SK-N-SH (cell line): ENCODE data around the gene UPP2. TPM values are rescaled to one million over a fixed set of nuclear protein-coding genes. Genes with fewer than 3 reads are reported as not detected.

ENCODE experiments used
- CTCF ChIA-PET: fragments of 300-600, 350-600 bp; formaldehyde crosslinking; extraction: SDS; loops from one replicate; lab custom pipeline; 2021; lab: Yijun Ruan, JAX
- POLR2A ChIA-PET: fragments of 350-600 bp; sonication (Branson Sonifier 250); formaldehyde crosslinking; extraction: SDS; loops from one replicate; lab custom pipeline; 2020; ENCODE audit warnings: antibody characterized with exemption, inconsistent platforms; lab: Yijun Ruan, JAX
- DNase-seq: peaks from one replicate; pipeline ENCODE4 v3.0.0; 2012
- H2AFZ ChIP-seq: fragments of 200-600 bp; sonication (generic); 2 replicates; pipeline ENCODE4 v1.8.1; 2016; ENCODE audit warnings: antibody characterized with exemption, mild to moderate bottlenecking, low read depth
- H3F3A ChIP-seq: fragments of 200-600 bp; sonication (generic); replicated peaks from 2 replicates; pipeline ENCODE3; 2016; ENCODE audit warnings: antibody characterized with exemption, mild to moderate bottlenecking; ENCODE audit not compliant: insufficient read depth
- H3K27ac ChIP-seq, 2 experiments: fragments of 200-500 bp in 1 of 2; fragments of 200-600 bp in 1 of 2; sonication (Bioruptor generic) in 1 of 2; sonication (generic), shearing (Covaris generic) in 1 of 2; 2 replicates each; pipeline versions ENCODE4 v1.5.1 to v1.6.1; 2014 to 2016; ENCODE audit warnings: low read depth in 2 of 2, inconsistent platforms in 1 of 2, low read length in 1 of 2, mild to moderate bottlenecking in 1 of 2, mixed read lengths in 1 of 2
- H3K27me3 ChIP-seq: fragments of 200-600 bp; sonication (generic), shearing (Covaris generic); 2 replicates; pipeline ENCODE4 v1.6.1; 2016; ENCODE audit warnings: mixed run types; ENCODE audit not compliant: insufficient read depth
- H3K36me3 ChIP-seq, 2 experiments: fragments of 200-500 bp in 1 of 2; fragments of 200-600 bp in 1 of 2; sonication (Bioruptor generic) in 1 of 2; sonication (generic) in 1 of 2; replicated peaks in 1 of 2; 2 replicates each; pipeline versions ENCODE3 to v1.5.1; 2014 to 2016; ENCODE audit warnings: low read length in 1 of 2, mild to moderate bottlenecking in 1 of 2; ENCODE audit not compliant: insufficient read depth in 2 of 2, control insufficient read depth in 1 of 2
- H3K4me1 ChIP-seq, 2 experiments: fragments of 200-500 bp in 1 of 2; fragments of 200-600 bp in 1 of 2; sonication (Bioruptor generic) in 1 of 2; sonication (generic), shearing (Covaris generic) in 1 of 2; 2 replicates each; pipeline versions ENCODE4 v1.5.1 to v1.6.1; 2014 to 2016; ENCODE audit warnings: low read depth in 1 of 2, low read length in 1 of 2, mixed run types in 1 of 2; ENCODE audit not compliant: insufficient read depth in 2 of 2, control insufficient read depth in 1 of 2
- H3K4me2 ChIP-seq: fragments of 200-600 bp; sonication (generic), shearing (Covaris generic); 2 replicates; pipeline ENCODE4 v1.6.1; 2017; ENCODE audit warnings: mixed run types
- H3K4me3 ChIP-seq, 2 experiments: fragments of 200-500 bp in 1 of 2; fragments of 200-600 bp in 1 of 2; sonication (Bioruptor generic) in 1 of 2; sonication (generic), shearing (Covaris generic) in 1 of 2; 2 replicates each; pipeline versions ENCODE4 v1.5.1 to v1.8.1; 2014 to 2016; ENCODE audit warnings: low read depth in 2 of 2, inconsistent platforms in 1 of 2, low read length in 1 of 2, mild to moderate bottlenecking in 1 of 2, mixed read lengths in 1 of 2, moderate library complexity in 1 of 2
- H3K79me2 ChIP-seq: fragments of 200-600 bp; sonication (generic); 2 replicates; pipeline ENCODE4 v1.8.1; 2017; ENCODE audit warnings: mild to moderate bottlenecking; ENCODE audit not compliant: insufficient read depth
- H3K9ac ChIP-seq: fragments of 200-600 bp; sonication (generic); 2 replicates; pipeline ENCODE4 v1.6.1; 2017; ENCODE audit warnings: mixed run types
- H3K9me2 ChIP-seq: fragments of 200-600 bp; sonication (generic); 2 replicates; pipeline ENCODE4 v1.6.1; 2017; ENCODE audit warnings: mixed run types
- H3K9me3 ChIP-seq: fragments of 200-600 bp; sonication (generic); 2 replicates; pipeline ENCODE4 v1.6.1; 2017; ENCODE audit warnings: mixed run types, mild to moderate bottlenecking, moderate library complexity
- H4K20me1 ChIP-seq: fragments of 200-600 bp; sonication (generic); 2 replicates; pipeline ENCODE4 v1.6.1; 2017; ENCODE audit warnings: mild to moderate bottlenecking, mixed run types; ENCODE audit not compliant: insufficient read depth
- EP300 ChIP-seq, 2 experiments: IDR thresholded peaks; 2 replicates each; pipeline versions ENCODE4 v1.4.0 to v1.6.1; 2012; ENCODE audit warnings: borderline replicate concordance in 1 of 2, low read depth in 1 of 2, low read length in 1 of 2
- EZH2phosphoT487 ChIP-seq: fragments of 200-600 bp; sonication (generic); IDR thresholded peaks from 2 replicates; pipeline ENCODE4 v1.6.1; 2017; ENCODE audit warnings: low read depth, mixed run types, mild to moderate bottlenecking, antibody characterized with exemption, moderate library complexity, borderline replicate concordance
- FOSL2 ChIP-seq: IDR thresholded peaks from 2 replicates; pipeline ENCODE4 v1.4.0; 2012; ENCODE audit warnings: low read depth, mild to moderate bottlenecking, moderate library complexity, borderline replicate concordance
- FOXJ3 ChIP-seq: sonication (generic); formaldehyde crosslinking; IDR thresholded peaks from 2 replicates; pipeline ENCODE4 v1.5.1; 2020; ENCODE audit warnings: mild to moderate bottlenecking, missing genetic modification reagents
- JUND ChIP-seq: IDR thresholded peaks from 2 replicates; pipeline ENCODE4 v1.4.0; 2012
- MXI1 ChIP-seq: IDR thresholded peaks from 2 replicates; pipeline ENCODE4 v1.6.1; 2012; ENCODE audit warnings: mild to moderate bottlenecking, low read depth, low read length, improper control_type of control experiment
- NFIC ChIP-seq: IDR thresholded peaks from 2 replicates; pipeline ENCODE4 v1.4.0; 2012; ENCODE audit warnings: borderline replicate concordance
- NRF1 ChIP-seq: IDR thresholded peaks from 2 replicates; pipeline ENCODE4 v1.6.1; 2012; ENCODE audit warnings: low read depth, mild to moderate bottlenecking, low read length
- POLR2AphosphoS5 ChIP-seq: IDR thresholded peaks from 2 replicates; pipeline ENCODE4 v1.6.1; 2012; ENCODE audit warnings: low read depth, low read length
- RAD21 ChIP-seq: IDR thresholded peaks from 2 replicates; pipeline ENCODE4 v1.6.1; 2012; ENCODE audit warnings: mild to moderate bottlenecking, low read length
- RCOR1 ChIP-seq: fragments of 150-350 bp; IDR thresholded peaks from 2 replicates; pipeline ENCODE4 v1.6.1; 2017; ENCODE audit warnings: antibody characterized with exemption, low read length
- RXRA ChIP-seq: IDR thresholded peaks from 2 replicates; pipeline ENCODE4 v1.4.0; 2012; ENCODE audit warnings: low read depth, mild to moderate bottlenecking, borderline replicate concordance
- SMC3 ChIP-seq: IDR thresholded peaks from 2 replicates; pipeline ENCODE4 v1.6.1; 2012; ENCODE audit warnings: low read depth, low read length, improper control_type of control experiment
- TAF1 ChIP-seq: IDR thresholded peaks from 2 replicates; pipeline ENCODE4 v1.6.1; 2012; ENCODE audit warnings: low read depth, mild to moderate bottlenecking, low read length, moderate library complexity, borderline replicate concordance
- YY1 ChIP-seq: IDR thresholded peaks from 2 replicates; pipeline ENCODE4 v1.4.0; 2012; ENCODE audit warnings: low read depth, mild to moderate bottlenecking
- WGBS: methylation state at CpG from one replicate; pipeline ENCODE4 v1.1.6; 2017; ENCODE audit warnings: low lambda C conversion rate; 5-methylcytosine and 5-hydroxymethylcytosine counted together
- polyA plus RNA-seq, 3 experiments: library from polyadenylated mRNA; depleted of rRNA; stranded (reverse); fragments of >200 nt; gene quantifications; 2 replicates each; pipeline ENCODE4 v1.2.3, GENCODE V29; 2012
- TF ChIP-seq, protein P1 (sequence below): fragments of 150-350 bp; IDR thresholded peaks from 2 replicates; pipeline ENCODE4 v1.6.1; 2016; ENCODE audit warnings: mild to moderate bottlenecking, low read depth, low read length
- TF ChIP-seq, protein P2 (sequence below): IDR thresholded peaks from 2 replicates; pipeline ENCODE4 v1.4.0; 2012; ENCODE audit warnings: low read depth
- TF ChIP-seq, protein P3 (sequence below): IDR thresholded peaks from 2 replicates; pipeline ENCODE4 v1.6.1; 2012; ENCODE audit warnings: mild to moderate bottlenecking, low read depth, low read length, moderate library complexity
- TF ChIP-seq, protein P4 (sequence below): fragments of 150-350 bp; IDR thresholded peaks from 2 replicates; pipeline ENCODE4 v1.6.1; 2017; ENCODE audit warnings: antibody characterized with exemption, low read length, low read depth, borderline replicate concordance

UPP2 gene
- polyA plus RNA-seq, 1 of the 3 experiments (the other 2 are of a cell fraction), result not detected

DNA sequence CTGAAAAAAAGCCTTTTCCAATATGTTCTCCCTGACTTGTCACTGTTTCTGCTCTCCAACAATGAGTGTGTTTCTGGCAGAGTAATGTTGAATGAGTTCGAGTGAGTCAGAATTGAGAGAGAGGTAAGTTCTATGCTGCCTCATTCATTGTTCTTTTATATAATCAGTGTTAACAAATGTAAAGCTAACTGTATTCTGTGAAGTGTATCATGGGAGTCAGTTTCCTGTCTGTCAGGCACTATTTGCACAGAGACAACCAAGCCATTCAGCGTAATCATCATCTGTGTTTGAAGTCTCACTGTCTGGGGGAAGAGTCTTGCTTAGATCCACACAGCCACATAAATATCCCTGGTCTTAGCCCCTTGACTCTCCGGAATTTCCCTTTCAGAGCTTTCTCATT lies 22.0 kb upstream of the UPP2 start (continued):
- TF ChIP-seq SMC3, result no peak
- TF ChIP-seq, all 33 proteins: peak for 0

DNA sequence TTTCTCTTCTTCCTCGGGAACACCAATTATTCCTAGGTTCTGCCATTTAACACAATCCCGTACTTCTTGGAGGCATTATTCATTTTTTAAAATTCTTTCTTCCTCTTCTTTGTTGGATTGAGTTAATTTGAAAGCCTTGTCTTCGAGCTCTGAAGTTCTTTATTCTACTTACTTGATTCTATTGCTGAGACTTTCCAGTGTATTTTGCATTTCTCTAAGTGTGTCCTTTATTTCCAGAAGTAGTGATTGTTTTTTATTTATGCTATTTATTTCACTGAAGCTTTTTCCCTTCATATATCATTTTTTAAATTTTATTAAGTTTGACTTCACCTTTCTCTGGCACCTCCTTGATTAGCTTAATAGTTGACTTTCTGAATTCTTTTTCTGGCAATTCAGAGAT lies 13.6 kb upstream of the UPP2 start:
- Histone ChIP-seq H2AFZ (no peak overlapping the region), H4K20me1 (no peaks in the 10 kb centered on the region), H3K9me3 (no peaks in the 10 kb centered on the region), H3K9ac (no peak overlapping the region), H3K4me3 (no peak overlapping the region), H3K9me2 (no peaks in the 10 kb centered on the region), H3K27ac (no peak overlapping the region), H3K79me2 (no peaks in the 10 kb centered on the region), H3F3A (no peaks in the 10 kb centered on the region), H3K36me3 (no peaks in the 10 kb centered on the region), H3K4me1 (no peaks in the 10 kb centered on the region), H3K27me3 (no peaks in the 10 kb centered on the region), H3K4me2 (no peak overlapping the region)
- DNase-seq, result no peak
- ChIA-PET POLR2A (no interaction called here), CTCF (no interaction called here)
- TF ChIP-seq NFIC (no peak), RAD21 (no peak), POLR2AphosphoS5 (no peak), MXI1 (no peak), YY1 (no peak), FOSL2 (no peak), SMC3 (no peak), RXRA (no peak), EZH2phosphoT487 (no peak), RCOR1 (no peak), NRF1 (no peak), FOXJ3 (CRISPR knock-in tag) (no peak), JUND (no peak), EP300 (IDR thresholded peaks at IDR 0.05; ENCODE audit: borderline replicate concordance in 1 of 2, low read depth in 1 of 2, low read length in 1 of 2) (no peak), TAF1 (no peak)
- TF ChIP-seq, protein P1, sequence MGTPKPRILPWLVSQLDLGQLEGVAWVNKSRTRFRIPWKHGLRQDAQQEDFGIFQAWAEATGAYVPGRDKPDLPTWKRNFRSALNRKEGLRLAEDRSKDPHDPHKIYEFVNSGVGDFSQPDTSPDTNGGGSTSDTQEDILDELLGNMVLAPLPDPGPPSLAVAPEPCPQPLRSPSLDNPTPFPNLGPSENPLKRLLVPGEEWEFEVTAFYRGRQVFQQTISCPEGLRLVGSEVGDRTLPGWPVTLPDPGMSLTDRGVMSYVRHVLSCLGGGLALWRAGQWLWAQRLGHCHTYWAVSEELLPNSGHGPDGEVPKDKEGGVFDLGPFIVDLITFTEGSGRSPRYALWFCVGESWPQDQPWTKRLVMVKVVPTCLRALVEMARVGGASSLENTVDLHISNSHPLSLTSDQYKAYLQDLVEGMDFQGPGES, result no peak
- TF ChIP-seq, protein P2, sequence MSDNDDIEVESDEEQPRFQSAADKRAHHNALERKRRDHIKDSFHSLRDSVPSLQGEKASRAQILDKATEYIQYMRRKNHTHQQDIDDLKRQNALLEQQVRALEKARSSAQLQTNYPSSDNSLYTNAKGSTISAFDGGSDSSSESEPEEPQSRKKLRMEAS, result no peak
- TF ChIP-seq, protein P3, sequence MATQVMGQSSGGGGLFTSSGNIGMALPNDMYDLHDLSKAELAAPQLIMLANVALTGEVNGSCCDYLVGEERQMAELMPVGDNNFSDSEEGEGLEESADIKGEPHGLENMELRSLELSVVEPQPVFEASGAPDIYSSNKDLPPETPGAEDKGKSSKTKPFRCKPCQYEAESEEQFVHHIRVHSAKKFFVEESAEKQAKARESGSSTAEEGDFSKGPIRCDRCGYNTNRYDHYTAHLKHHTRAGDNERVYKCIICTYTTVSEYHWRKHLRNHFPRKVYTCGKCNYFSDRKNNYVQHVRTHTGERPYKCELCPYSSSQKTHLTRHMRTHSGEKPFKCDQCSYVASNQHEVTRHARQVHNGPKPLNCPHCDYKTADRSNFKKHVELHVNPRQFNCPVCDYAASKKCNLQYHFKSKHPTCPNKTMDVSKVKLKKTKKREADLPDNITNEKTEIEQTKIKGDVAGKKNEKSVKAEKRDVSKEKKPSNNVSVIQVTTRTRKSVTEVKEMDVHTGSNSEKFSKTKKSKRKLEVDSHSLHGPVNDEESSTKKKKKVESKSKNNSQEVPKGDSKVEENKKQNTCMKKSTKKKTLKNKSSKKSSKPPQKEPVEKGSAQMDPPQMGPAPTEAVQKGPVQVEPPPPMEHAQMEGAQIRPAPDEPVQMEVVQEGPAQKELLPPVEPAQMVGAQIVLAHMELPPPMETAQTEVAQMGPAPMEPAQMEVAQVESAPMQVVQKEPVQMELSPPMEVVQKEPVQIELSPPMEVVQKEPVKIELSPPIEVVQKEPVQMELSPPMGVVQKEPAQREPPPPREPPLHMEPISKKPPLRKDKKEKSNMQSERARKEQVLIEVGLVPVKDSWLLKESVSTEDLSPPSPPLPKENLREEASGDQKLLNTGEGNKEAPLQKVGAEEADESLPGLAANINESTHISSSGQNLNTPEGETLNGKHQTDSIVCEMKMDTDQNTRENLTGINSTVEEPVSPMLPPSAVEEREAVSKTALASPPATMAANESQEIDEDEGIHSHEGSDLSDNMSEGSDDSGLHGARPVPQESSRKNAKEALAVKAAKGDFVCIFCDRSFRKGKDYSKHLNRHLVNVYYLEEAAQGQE, result no peak
- TF ChIP-seq, protein P4, sequence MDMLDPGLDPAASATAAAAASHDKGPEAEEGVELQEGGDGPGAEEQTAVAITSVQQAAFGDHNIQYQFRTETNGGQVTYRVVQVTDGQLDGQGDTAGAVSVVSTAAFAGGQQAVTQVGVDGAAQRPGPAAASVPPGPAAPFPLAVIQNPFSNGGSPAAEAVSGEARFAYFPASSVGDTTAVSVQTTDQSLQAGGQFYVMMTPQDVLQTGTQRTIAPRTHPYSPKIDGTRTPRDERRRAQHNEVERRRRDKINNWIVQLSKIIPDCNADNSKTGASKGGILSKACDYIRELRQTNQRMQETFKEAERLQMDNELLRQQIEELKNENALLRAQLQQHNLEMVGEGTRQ, result no peak
- WGBS, result 36% methylated on average over 3 of the region's 3 CpGs
